Gastroesophageal sphincter (tissue), 4 donors: ENCODE measurements around the gene MAP2K2. TPM values are rescaled to one million over a fixed set of nuclear protein-coding genes. Genes with fewer than 3 reads are reported as not detected.
A peak's percentile ranks its signal among the peaks of the same experiment; 100 is the strongest.
"Not testable (repeated sequence)": the region's sequence is repeated elsewhere in the genome, so short reads cannot be mapped to it uniquely, and the experiment has no call there.

ENCODE experiments used
- ATAC-seq: fragments of 150-250 bp; one replicate; pipeline ENCODE4 v1.9.1; 2016; ENCODE audit warnings: mild to moderate bottlenecking, moderate library complexity
- H3K27ac ChIP-seq, 4 donors: fragments of 200-600 bp; sonication (generic) in 3 of 4; 1 replicate in 3 of 4; 2 replicates in 1 of 4; pipeline ENCODE4 v1.5.1; 2016 to 2019
- H3K27me3 ChIP-seq: fragments of 200-600 bp; sonication (generic); one replicate; pipeline ENCODE4 v1.5.1; 2019
- H3K36me3 ChIP-seq, 2 donors: fragments of 200-600 bp; sonication (generic); one replicate each; pipeline ENCODE4 v1.5.1; 2019; ENCODE audit warnings: control low read depth in 1 of 2
- H3K4me1 ChIP-seq, 3 donors: fragments of 200-600 bp; sonication (generic); 1 replicate in 2 of 3; 2 replicates in 1 of 3; pipeline ENCODE4 v1.5.1; 2016 to 2019; ENCODE audit warnings: control low read depth in 2 of 3
- H3K4me3 ChIP-seq, 2 donors: fragments of 200-600 bp; sonication (generic); one replicate each; pipeline ENCODE4 v1.5.1; 2019; ENCODE audit warnings: mild to moderate bottlenecking in 1 of 2, moderate library complexity in 1 of 2
- H3K9me3 ChIP-seq, 3 donors: fragments of 200-600 bp; sonication (generic); one replicate each; pipeline ENCODE4 v1.5.1; 2017 to 2019; ENCODE audit warnings: control low read depth in 2 of 3
- CTCF ChIP-seq, 4 experiments: fragments of 200-600 bp in 2 of 4; fragments of 450-650 bp in 2 of 4; sonication (generic) in 1 of 4; IDR thresholded peaks; one replicate each; pipeline ENCODE4 v1.5.1; 2017 to 2019; ENCODE audit warnings: antibody characterized with exemption in 4 of 4, mild to moderate bottlenecking in 2 of 4, moderate library complexity in 2 of 4
- EP300 ChIP-seq: sonication (generic); formaldehyde crosslinking; IDR thresholded peaks from one replicate; pipeline ENCODE4 v1.6.1; 2017; ENCODE audit warnings: antibody characterized with exemption, mild to moderate bottlenecking
- POLR2A ChIP-seq, 2 donors: fragments of 450-650 bp; IDR thresholded peaks; one replicate each; pipeline ENCODE4 v1.6.1; 2017; ENCODE audit warnings: antibody characterized with exemption in 2 of 2, mild to moderate bottlenecking in 2 of 2, moderate library complexity in 1 of 2
- POLR2AphosphoS5 ChIP-seq: sonication (generic); formaldehyde crosslinking; IDR thresholded peaks from one replicate; pipeline ENCODE4 v1.6.1; 2017; ENCODE audit warnings: antibody characterized with exemption
- WGBS, 2 donors: methylation state at CpG; one replicate each; pipeline ENCODE4 v1.1.5; 2018; ENCODE audit warnings: low coverage in 1 of 2; 5-methylcytosine and 5-hydroxymethylcytosine counted together
- total RNA-seq, 4 donors: library from RNA; depleted of rRNA; stranded (reverse); fragments of >200 nt; gene quantifications; one replicate each; pipeline ENCODE4 v1.1.0, GENCODE V29; 2016

The MAP2K2 gene
- total RNA-seq, 4 donors from 2014 or later, result 53.3 to 112 (median 69.7) TPM

- Histone ChIP-seq H3K27ac (no peak overlapping the region), H3K27me3 (peaks cover 29% of the 10 kb centered on the region), H3K36me3 (no peaks in the 10 kb centered on the region), H3K4me3 (no peak overlapping the region), H3K4me1 (peaks cover 0 to 9% (median 0%) of the 10 kb centered on the region in 3 donors), H3K9me3 (no peaks in the 10 kb centered on the region)
- ATAC-seq, result peak; percentile 53
- WGBS, 2 donors, result 4 to 28% methylated on average over 7 to 14 of the region's 14 CpGs
- TF ChIP-seq POLR2A (IDR thresholded peaks at IDR 0.05), result no peak
- peak in 3 of 4 experiments; percentile 54 to 78 (median 74) for TF ChIP-seq CTCF (IDR thresholded peaks at IDR 0.05)
- TF ChIP-seq EP300, result no peak
Measured at GRCh38 chr19:4139614-4140236, 15.8 kb upstream of the MAP2K2 start.

- no peak for TF ChIP-seq POLR2AphosphoS5
- TF ChIP-seq POLR2A (IDR thresholded peaks at IDR 0.05), result no peak
- TF ChIP-seq EP300, result no peak
- TF ChIP-seq CTCF (IDR thresholded peaks at IDR 0.05), result no peak
- 80 to 87% methylated on average over 1 to 3 of the region's 5 CpGs for WGBS, 2 donors
- Histone ChIP-seq H3K27me3 (peaks cover 18% of the 10 kb centered on the region), H3K9me3 (no peaks in the 10 kb centered on the region), H3K4me1 (peaks cover 0 to 9% (median 0%) of the 10 kb centered on the region in 3 donors), H3K4me3 (no peak overlapping the region), H3K36me3 (no peaks in the 10 kb centered on the region), H3K27ac (no peak overlapping the region)
- ATAC-seq, result no peak
Measured at GRCh38 chr19:4138445-4138844, 14.5 kb upstream of the MAP2K2 start.

GRCh38 chr19:4136680-4137088 lies 12.8 kb upstream of the MAP2K2 start:
- Histone ChIP-seq H3K9me3 (no peaks in the 10 kb centered on the region), H3K27me3 (peaks cover 14% of the 10 kb centered on the region), H3K36me3 (no peaks in the 10 kb centered on the region), H3K4me3 (no peak overlapping the region), H3K4me1 (peaks cover 0 to 9% (median 0%) of the 10 kb centered on the region in 3 donors), H3K27ac (no peak overlapping the region)
- no peak for ATAC-seq
- WGBS, 2 donors, result 74 to 78% methylated on average over 3 of the region's 8 CpGs
- TF ChIP-seq POLR2AphosphoS5 (no peak), CTCF (IDR thresholded peaks at IDR 0.05) (no peak), POLR2A (IDR thresholded peaks at IDR 0.05) (no peak), EP300 (no peak)

GRCh38 chr19:4135386-4135785 lies 11.5 kb upstream of the MAP2K2 start:
- not testable (repeated sequence) for H3K27ac ChIP-seq, H3K9me3 ChIP-seq, ATAC-seq, H3K36me3 ChIP-seq, H3K4me1 ChIP-seq, H3K4me3 ChIP-seq
- WGBS, 2 donors, result 84 to 100% methylated on average over 3 to 9 of the region's 9 CpGs
- H3K27me3 ChIP-seq, result peaks cover 17% of the 10 kb centered on the region

GRCh38 chr19:4134351-4134750 lies 10.4 kb upstream of the MAP2K2 start:
- Histone ChIP-seq H3K4me1 (no peaks in the 10 kb centered on the region), H3K27ac (no peak overlapping the region), H3K4me3 (no peak overlapping the region), H3K9me3 (no peaks in the 10 kb centered on the region), H3K27me3 (peaks cover 26% of the 10 kb centered on the region), H3K36me3 (no peaks in the 10 kb centered on the region)
- TF ChIP-seq EP300 (no peak), CTCF (IDR thresholded peaks at IDR 0.05) (no peak), POLR2AphosphoS5 (no peak), POLR2A (IDR thresholded peaks at IDR 0.05) (no peak)
- WGBS, 2 donors, result 7 to 14% methylated on average over 1 to 5 of the region's 6 CpGs
- ATAC-seq, result no peak
